Measurements from ENCODE around the gene SIPA1L3. TPM values are rescaled to one million over a fixed set of nuclear protein-coding genes. Genes with fewer than 3 reads are reported as not detected.

SIPA1L3 gene
- total RNA-seq, 3 donors from 2014 or later = 9.6 to 29.8 (median 28.5) TPM

GRCh38 chr19:38172001-38172400 is 265.0 kb downstream of the SIPA1L3 start:
- H3K4me3 ChIP-seq = no peak overlapping the region
- H3K27me3 ChIP-seq = no peaks in the 10 kb centered on the region
- H3K36me3 ChIP-seq = no peaks in the 10 kb centered on the region
- no peak for DNase-seq (ENCODE audit: low spot score in 2 of 2)
- TF ChIP-seq CTCF (IDR thresholded peaks at IDR 0.05) (no peak), POLR2A (IDR thresholded peaks at IDR 0.05) (no peak), POLR2AphosphoS5 (IDR thresholded peaks at IDR 0.05) (no peak)
- no peak overlapping the region for H3K27ac ChIP-seq
- H3K4me1 ChIP-seq = no peaks in the 10 kb centered on the region
- no peaks in the 10 kb centered on the region for H3K9me3 ChIP-seq
- intact Hi-C loops (cut with DNase I; ENCODE audit: low total_unique reads) = loop anchor here (10.0 kb wide), 1 partner anchor 467 kb away; no protein-coding TSS in a partner anchor

GRCh38 chr19:38173291-38174041 is 266.5 kb downstream of the SIPA1L3 start:
- H3K27me3 ChIP-seq = no peaks in the 10 kb centered on the region
- intact Hi-C loops (cut with DNase I; ENCODE audit: low total_unique reads) = loop anchor here (10.0 kb wide), 1 partner anchor 469 kb away; no protein-coding TSS in a partner anchor
- no peak for TF ChIP-seq POLR2A (IDR thresholded peaks at IDR 0.05)
- no peak for TF ChIP-seq CTCF (IDR thresholded peaks at IDR 0.05)
- no peak for TF ChIP-seq POLR2AphosphoS5 (IDR thresholded peaks at IDR 0.05)
- H3K4me3 ChIP-seq = no peak overlapping the region
- H3K4me1 ChIP-seq = no peaks in the 10 kb centered on the region
- H3K9me3 ChIP-seq = no peaks in the 10 kb centered on the region
- no peaks in the 10 kb centered on the region for H3K36me3 ChIP-seq
- no peak overlapping the region for H3K27ac ChIP-seq
- peak in 1 of 2 donors; percentile 18 for DNase-seq (ENCODE audit: low spot score in 2 of 2)

- intact Hi-C loops (cut with DNase I; ENCODE audit: low total_unique reads) = loop anchor here (10.0 kb wide), 1 partner anchor 471 kb away; no protein-coding TSS in a partner anchor
- H3K27me3 ChIP-seq = no peaks in the 10 kb centered on the region
- TF ChIP-seq CTCF (IDR thresholded peaks at IDR 0.05) (no peak), POLR2AphosphoS5 (IDR thresholded peaks at IDR 0.05) (no peak), POLR2A (IDR thresholded peaks at IDR 0.05) (no peak)
- no peak overlapping the region for H3K27ac ChIP-seq
- peaks cover 9 to 10% of the 10 kb centered on the region in 2 donors for H3K9me3 ChIP-seq
- H3K4me1 ChIP-seq = no peaks in the 10 kb centered on the region
- no peaks in the 10 kb centered on the region for H3K36me3 ChIP-seq
- DNase-seq (ENCODE audit: low spot score in 2 of 2) = no peak
- no peak overlapping the region for H3K4me3 ChIP-seq
These were observed 268.4 kb downstream of the SIPA1L3 start for GRCh38 chr19:38175422-38175821.

GRCh38 chr19:38180071-38180470 is 273.1 kb downstream of the SIPA1L3 start:
- Histone ChIP-seq H3K9me3 (peaks cover 10 to 13% of the 10 kb centered on the region in 2 donors), H3K4me3 (no peak overlapping the region), H3K27ac (no peak overlapping the region), H3K27me3 (no peaks in the 10 kb centered on the region), H3K36me3 (no peaks in the 10 kb centered on the region), H3K4me1 (no peaks in the 10 kb centered on the region)
- intact Hi-C loops (cut with DNase I; ENCODE audit: low total_unique reads) = no loop called here
- no peak for DNase-seq (ENCODE audit: low spot score in 2 of 2)
- TF ChIP-seq POLR2AphosphoS5 (IDR thresholded peaks at IDR 0.05) (no peak), POLR2A (IDR thresholded peaks at IDR 0.05) (no peak), CTCF (IDR thresholded peaks at IDR 0.05) (no peak)

GRCh38 chr19:38182536-38183210 is 275.7 kb downstream of the SIPA1L3 start:
- intact Hi-C loops (cut with DNase I; ENCODE audit: low total_unique reads) = no loop called here
- no peaks in the 10 kb centered on the region for H3K27me3 ChIP-seq
- no peak for DNase-seq (ENCODE audit: low spot score in 2 of 2)
- TF ChIP-seq POLR2A (IDR thresholded peaks at IDR 0.05) (no peak), POLR2AphosphoS5 (IDR thresholded peaks at IDR 0.05) (no peak), CTCF (IDR thresholded peaks at IDR 0.05) (no peak)
- no peaks in the 10 kb centered on the region for H3K4me1 ChIP-seq
- no peak overlapping the region for H3K4me3 ChIP-seq
- H3K9me3 ChIP-seq = peaks cover 10 to 13% of the 10 kb centered on the region in 2 donors
- no peak overlapping the region for H3K27ac ChIP-seq
- no peaks in the 10 kb centered on the region for H3K36me3 ChIP-seq

Data from breast epithelium (tissue), 4 donors.